Measurements from ENCODE around the gene SRSF2.

GRCh38 chr17:76704805-76705204 lies 32.3 kb downstream of the SRSF2 start:
- no peak for TF ChIP-seq POLR2A (IDR thresholded peaks at IDR 0.05)
- no peak for TF ChIP-seq POLR2AphosphoS5 (IDR thresholded peaks at IDR 0.05)
